HCT116 (cell line): ENCODE data around the gene ISCA1. TPM values are rescaled to one million over a fixed set of nuclear protein-coding genes. Genes with fewer than 3 reads are reported as not detected.
A peak's percentile ranks its signal among the peaks of the same experiment; 100 is the strongest.

Experiments
- ATAC-seq: fragments of 200-7000 bp; cut with Tn5 transposase; 2 replicates; pipeline ENCODE4 v1.9.1; 2020; ENCODE audit warnings: mild to moderate bottlenecking, moderate library complexity
- BruUV-seq: library from RNA; stranded (reverse); fragments of 400-500 nt; replicated peaks from 2 replicates; lab custom pipeline; 2021; lab: Mats Ljungman, UMichigan
- CTCF ChIA-PET: fragments of 300-600 bp; sonication (Branson Sonifier 250); formaldehyde crosslinking; loops from one replicate; lab custom pipeline; 2021; ENCODE audit warnings: antibody characterized with exemption; lab: Charles Lee
- POLR2A ChIA-PET: fragments of 300-600, 350-600 bp; sonication (Branson Sonifier 250); formaldehyde crosslinking; loops from one replicate; lab custom pipeline; 2021; ENCODE audit warnings: antibody characterized with exemption; lab: Charles Lee
- RAD21 ChIA-PET, 2 experiments: fragments of 300-600 bp; sonication (Branson Sonifier 250); formaldehyde crosslinking; loops; one replicate each; lab custom pipeline; 2023; ENCODE audit warnings: low total read pairs in 2 of 2; ENCODE audit not compliant: uncharacterized antibody in 2 of 2, unreplicated experiment in 2 of 2, low non-redundant PET in 1 of 2; lab: Charles Lee
- DNase-seq: peaks from one replicate; pipeline ENCODE4 v3.0.0-alpha.2; 2010; ENCODE audit warnings: low read depth, low spot score
- H2AFZ ChIP-seq: fragments of 200-600 bp; shearing (Covaris generic), sonication (generic); 2 replicates; pipeline ENCODE4 v1.6.1; 2017; ENCODE audit warnings: low read depth, mixed run types, mixed read lengths, antibody characterized with exemption, low read length; ENCODE audit not compliant: poor library complexity, severe bottlenecking
- H3K27ac ChIP-seq: 2 replicates; pipeline ENCODE4 v1.5.1; 2012; ENCODE audit warnings: low read depth, low read length
- H3K27me3 ChIP-seq: fragments of 200-600 bp; sonication (generic); 2 replicates; pipeline ENCODE4 v1.6.1; 2016; ENCODE audit warnings: mixed run types, low read length, mixed read lengths; ENCODE audit not compliant: insufficient read depth
- H3K36me3 ChIP-seq, 2 experiments: fragments of 200-500 bp in 1 of 2; fragments of 200-600 bp in 1 of 2; sonication (Bioruptor generic) in 1 of 2; sonication (generic) in 1 of 2; 2 replicates each; pipeline versions ENCODE4 v1.5.1 to v1.6.1; 2014 to 2016; ENCODE audit warnings: low read length in 2 of 2, inconsistent platforms in 1 of 2, mixed read lengths in 1 of 2, mixed run types in 1 of 2; ENCODE audit not compliant: insufficient read depth in 2 of 2, control insufficient read depth in 1 of 2
- H3K4me1 ChIP-seq, 2 experiments: fragments of 200-600 bp in 1 of 2; sonication (generic) in 1 of 2; 2 replicates each; pipeline versions ENCODE4 v1.5.1 to v1.6.1; 2012 to 2017; ENCODE audit warnings: low read length in 2 of 2, inconsistent platforms in 1 of 2, mild to moderate bottlenecking in 1 of 2, mixed read lengths in 1 of 2, mixed run types in 1 of 2, moderate library complexity in 1 of 2; ENCODE audit not compliant: insufficient read depth in 2 of 2, control insufficient read depth in 1 of 2
- H3K4me2 ChIP-seq: fragments of 200-600 bp; sonication (generic); 2 replicates; pipeline ENCODE4 v1.6.1; 2017; ENCODE audit warnings: mixed run types, low read length, mixed read lengths
- H3K4me3 ChIP-seq, 2 experiments: fragments of 200-600 bp in 1 of 2; sonication (generic) in 1 of 2; replicated peaks in 1 of 2; 2 replicates each; pipeline ENCODE4 v1.5.1; 2011 to 2016; ENCODE audit warnings: low read length in 2 of 2, control low read depth in 1 of 2, low read depth in 1 of 2, mild to moderate bottlenecking in 1 of 2, mixed read lengths in 1 of 2, mixed run types in 1 of 2
- H3K79me2 ChIP-seq: fragments of 200-600 bp; sonication (generic); 2 replicates; pipeline ENCODE4 v1.6.1; 2017; ENCODE audit warnings: mild to moderate bottlenecking, mixed run types, low read length, moderate library complexity, mixed read lengths; ENCODE audit not compliant: insufficient read depth
- H3K9ac ChIP-seq: fragments of 200-600 bp; sonication (generic); 2 replicates; pipeline ENCODE4 v1.6.1; 2016; ENCODE audit warnings: low read length, mixed read lengths
- H3K9me2 ChIP-seq: fragments of 200-600 bp; sonication (generic), shearing (Covaris generic); 2 replicates; pipeline ENCODE4 v1.6.1; 2017; ENCODE audit warnings: mixed run types, mild to moderate bottlenecking, moderate library complexity; ENCODE audit not compliant: insufficient read depth
- H3K9me3 ChIP-seq, 2 experiments: fragments of 200-500 bp in 1 of 2; fragments of 200-600 bp in 1 of 2; sonication (Bioruptor generic) in 1 of 2; sonication (generic) in 1 of 2; 2 replicates each; pipeline ENCODE4 v1.6.1; 2014 to 2017; ENCODE audit warnings: low read length in 2 of 2, mixed read lengths in 2 of 2, inconsistent platforms in 1 of 2, low read depth in 1 of 2, mild to moderate bottlenecking in 1 of 2, mixed run types in 1 of 2, moderate library complexity in 1 of 2; ENCODE audit not compliant: control insufficient read depth in 1 of 2, insufficient read depth in 1 of 2
- H4K20me1 ChIP-seq: fragments of 200-600 bp; sonication (generic), shearing (Covaris generic); 2 replicates; pipeline ENCODE4 v1.6.1; 2017; ENCODE audit warnings: mixed run types, mild to moderate bottlenecking, moderate library complexity; ENCODE audit not compliant: insufficient read depth
- ATF3 ChIP-seq: IDR thresholded peaks from 2 replicates; pipeline ENCODE4 v1.6.1; 2012
- CTCF ChIP-seq, 3 experiments: fragments of 200-600 bp in 1 of 3; sonication (generic) in 1 of 3; IDR thresholded peaks in 2 of 3; conservative IDR thresholded peaks in 1 of 3; 2 replicates each; pipeline ENCODE4 v1.5.1; 2012 to 2017; ENCODE audit warnings: low read depth in 2 of 3, low read length in 2 of 3, antibody characterized with exemption in 1 of 3, borderline replicate concordance in 1 of 3, control low read depth in 1 of 3, mild to moderate bottlenecking in 1 of 3, mixed read lengths in 1 of 3, mixed run types in 1 of 3, moderate library complexity in 1 of 3; ENCODE audit not compliant: insufficient read depth in 1 of 3
- EGR1 ChIP-seq: IDR thresholded peaks from 2 replicates; pipeline ENCODE4 v1.6.1; 2012; ENCODE audit warnings: low read depth
- EZH2 ChIP-seq: fragments of 200-600 bp; sonication (generic); IDR thresholded peaks from 2 replicates; pipeline ENCODE4 v1.6.1; 2017; ENCODE audit warnings: antibody characterized with exemption, mixed run types
- FOSL1 ChIP-seq: IDR thresholded peaks from 2 replicates; pipeline ENCODE4 v1.6.1; 2012; ENCODE audit warnings: low read depth
- JUND ChIP-seq: IDR thresholded peaks from 2 replicates; pipeline ENCODE4 v1.6.1; 2012
- RAD21 ChIP-seq: IDR thresholded peaks from 2 replicates; pipeline ENCODE4 v1.6.1; 2012; ENCODE audit warnings: low read depth, mild to moderate bottlenecking
- SIN3A ChIP-seq: IDR thresholded peaks from 2 replicates; pipeline ENCODE4 v1.6.1; 2012; ENCODE audit warnings: low read depth
- SP1 ChIP-seq: IDR thresholded peaks from 2 replicates; pipeline ENCODE4 v1.6.1; 2012; ENCODE audit warnings: low read depth
- intact Hi-C: fragments of 100-400 bp; cut with micrococcal nuclease; formaldehyde crosslinking; loops from 2 replicates; pipeline ENCODE4 v1.10.0; 2022
- total RNA-seq: library from RNA; stranded (reverse); gene quantifications from one replicate; pipeline ENCODE4 v1.2.1, GENCODE V29; 2021; ENCODE audit not compliant: unreplicated experiment

Gene ISCA1
- total RNA-seq, 1 experiment from 2014 or later, result 25.7 TPM

GRCh38 chr9:86248746-86249145, 33.6 kb downstream of the ISCA1 start:
- Histone ChIP-seq H3K4me2 (no peak overlapping the region), H3K4me1 (no peaks in the 10 kb centered on the region), H3K27ac (no peak overlapping the region), H3K36me3 (no peaks in the 10 kb centered on the region), H2AFZ (no peak overlapping the region), H3K4me3 (no peak overlapping the region), H4K20me1 (no peaks in the 10 kb centered on the region), H3K9me3 (no peaks in the 10 kb centered on the region), H3K9me2 (no peaks in the 10 kb centered on the region), H3K9ac (no peak overlapping the region), H3K27me3 (no peaks in the 10 kb centered on the region), H3K79me2 (no peaks in the 10 kb centered on the region)
- POLR2A ChIA-PET, result interaction anchor here (0.6 kb wide), 1 partner anchor 232 kb away, joined by 3 read pairs; no protein-coding TSS in a partner anchor
- CTCF ChIA-PET, result no interaction called here
- BruUV-seq, result no TSS peak
- no peak for ATAC-seq
- RAD21 ChIA-PET, result no interaction called here
- intact Hi-C loops, result no loop called here
- DNase-seq, result no peak
- TF ChIP-seq EZH2 (no peak), FOSL1 (no peak), SIN3A (no peak), JUND (no peak), CTCF (IDR thresholded peaks at IDR 0.05 in 2 of 3, conservative IDR thresholded peaks at IDR 0.05 in 1 of 3; ENCODE audit: borderline replicate concordance in 1 of 3, insufficient read depth in 1 of 3, low read depth in 2 of 3, low read length in 2 of 3) (no peak), SP1 (no peak)

- BruUV-seq, result no TSS peak
- peak; percentile 50; the same call in 1 of the 2 replicates for ATAC-seq
- H2AFZ ChIP-seq, result no peak overlapping the region
These were observed 35.6 kb downstream of the ISCA1 start for GRCh38 chr9:86246752-86247161.

More at GRCh38 chr9:86246752-86247161, 35.6 kb downstream of the ISCA1 start:
- Histone ChIP-seq H3K9me3 (no peaks in the 10 kb centered on the region), H3K4me1 (no peaks in the 10 kb centered on the region), H3K79me2 (no peaks in the 10 kb centered on the region), H3K9me2 (no peaks in the 10 kb centered on the region), H3K27me3 (no peaks in the 10 kb centered on the region), H3K9ac (no peak overlapping the region), H3K36me3 (no peaks in the 10 kb centered on the region), H4K20me1 (no peaks in the 10 kb centered on the region), H3K27ac (no peak overlapping the region), H3K4me2 (no peak overlapping the region), H3K4me3 (no peak overlapping the region)
- no peak for DNase-seq
- TF ChIP-seq ATF3, result no peak
- TF ChIP-seq FOSL1, result no peak
- peak; percentile 27; the same call in 1 of the 2 replicates for TF ChIP-seq RAD21
- no peak for TF ChIP-seq EZH2
- TF ChIP-seq EGR1, result no peak
- RAD21 ChIA-PET, result no interaction called here
- intact Hi-C loops, result no loop called here
- POLR2A ChIA-PET, result no interaction called here
- CTCF ChIA-PET, result no interaction called here
